ENCODE data around the gene GPER1.
"Not testable (repeated sequence)": the region's sequence is repeated elsewhere in the genome, so short reads cannot be mapped to it uniquely, and the experiment has no call there.

The GPER1 gene

GRCh38 chr7:1087952-1088920 lies at the start of gene GPER1:
GPER1 (plus strand) TSS chr7:1088113; CDS start chr7:1091729, 3,616 bp downstream.
- no peak for DNase-seq (ENCODE audit: low read depth in 3 of 3)

- not testable (repeated sequence) for DNase-seq (ENCODE audit: low read depth in 3 of 3)
Measured at GRCh38 chr7:1040233-1040632, 47.7 kb upstream of the GPER1 start.

GRCh38 chr7:1040790-1041189 lies 47.1 kb upstream of the GPER1 start:
- no peak for DNase-seq (ENCODE audit: low read depth in 3 of 3)

- DNase-seq (ENCODE audit: low read depth in 3 of 3): no peak
Measured at GRCh38 chr7:1041551-1042491, 46.1 kb upstream of the GPER1 start.

- no peak for DNase-seq (ENCODE audit: low read depth in 3 of 3)
Measured at GRCh38 chr7:1042492-1042833, 45.5 kb upstream of the GPER1 start.

GRCh38 chr7:1043552-1044188 lies 44.2 kb upstream of the GPER1 start:
- DNase-seq (ENCODE audit: low read depth in 3 of 3): no peak

- DNase-seq (ENCODE audit: low read depth in 3 of 3): peak; percentile 83 to 95 (median 87)
Measured at GRCh38 chr7:1044189-1045068, 43.5 kb upstream of the GPER1 start, which contains the start of gene GPR146. GPR146 (plus strand) TSS chr7:1044546; CDS start chr7:1057516, 12,970 bp downstream.

- DNase-seq (ENCODE audit: low read depth in 3 of 3): no peak
Measured at GRCh38 chr7:1045069-1046063, 42.5 kb upstream of the GPER1 start.

GRCh38 chr7:1046722-1047679 lies 40.9 kb upstream of the GPER1 start:
- no peak for DNase-seq (ENCODE audit: low read depth in 3 of 3)

- DNase-seq (ENCODE audit: low read depth in 3 of 3): no peak
Measured at GRCh38 chr7:1049006-1049741, 38.7 kb upstream of the GPER1 start.

GRCh38 chr7:1049801-1050200 lies 38.1 kb upstream of the GPER1 start:
- no peak for DNase-seq (ENCODE audit: low read depth in 3 of 3)

GRCh38 chr7:1050254-1050906 lies 37.5 kb upstream of the GPER1 start:
- DNase-seq (ENCODE audit: low read depth in 3 of 3): no peak

- no peak for DNase-seq (ENCODE audit: low read depth in 3 of 3)
Measured at GRCh38 chr7:1050956-1051690, 36.8 kb upstream of the GPER1 start.

- no peak for DNase-seq (ENCODE audit: low read depth in 3 of 3)
Measured at GRCh38 chr7:1052031-1052818, 35.7 kb upstream of the GPER1 start.

- DNase-seq (ENCODE audit: low read depth in 3 of 3): no peak
Measured at GRCh38 chr7:1053002-1053411, 34.9 kb upstream of the GPER1 start.

All from stimulated activated CD4-positive, alpha-beta T cell treated with anti-CD3 and anti-CD28 coated beads, TNF-alpha, amount 100 ng/mL, for 24 hours (primary cell).